HepG2 (cell line): ENCODE measurements around the gene AHCTF1. TPM values are rescaled to one million over a fixed set of nuclear protein-coding genes. Genes with fewer than 3 reads are reported as not detected.

Experiments used
- ERF ChIP-seq: IDR thresholded peaks from 2 replicates; pipeline ENCODE4 v1.6.1; 2018; ENCODE audit warnings: missing biosample characterization, missing genetic modification reagents
- GATAD2A ChIP-seq: IDR thresholded peaks from 2 replicates; pipeline ENCODE4 v1.6.1; 2016
- HHEX ChIP-seq: IDR thresholded peaks from 2 replicates; pipeline ENCODE4 v1.6.1; 2016; ENCODE audit warnings: control low read depth
- HNRNPUL1 ChIP-seq: fragments of 200-400 bp; formaldehyde crosslinking; IDR thresholded peaks from 2 replicates; pipeline ENCODE4 v1.6.1; 2017; ENCODE audit warnings: low read depth, mild to moderate bottlenecking, low read length, moderate library complexity
- SMAD9 ChIP-seq: sonication (generic); formaldehyde crosslinking; IDR thresholded peaks from 2 replicates; pipeline ENCODE4 v1.5.1; 2020; ENCODE audit warnings: mild to moderate bottlenecking, missing genetic modification reagents
- YEATS2 ChIP-seq: sonication (generic); formaldehyde crosslinking; IDR thresholded peaks from 2 replicates; pipeline ENCODE4 v1.4.0; 2020; ENCODE audit warnings: missing genetic modification reagents, borderline replicate concordance
- ZNF207 ChIP-seq: fragments of 450-650 bp; IDR thresholded peaks from 2 replicates; pipeline ENCODE4 v1.6.1; 2016; ENCODE audit warnings: antibody characterized with exemption, borderline replicate concordance
- ZNF232 ChIP-seq: sonication (generic); formaldehyde crosslinking; IDR thresholded peaks from 2 replicates; pipeline ENCODE4 v1.4.0; 2020; ENCODE audit warnings: missing genetic modification reagents, borderline replicate concordance
- ZNF768 ChIP-seq: sonication (generic); formaldehyde crosslinking; IDR thresholded peaks from 2 replicates; pipeline ENCODE4 v1.4.0; 2020; ENCODE audit warnings: missing genetic modification reagents
- ZSCAN25 ChIP-seq: sonication (generic); formaldehyde crosslinking; IDR thresholded peaks from 2 replicates; pipeline ENCODE4 v1.8.0; 2022; ENCODE audit warnings: mild to moderate bottlenecking, missing genetic modification reagents
- polyA plus RNA-seq, 8 experiments: library from polyadenylated mRNA; depleted of rRNA in 3 of 8; stranded (reverse) in 7 of 8; unstranded in 1 of 8; fragments of >200 nt; fragmentation: Illumina TruSeq in 4 of 8; extraction: Trizol in 4 of 8; gene quantifications; 2 replicates each; pipeline versions ENCODE4 v1.2.1 to v1.2.3, GENCODE V29; 2011 to 2016; ENCODE audit warnings: low read depth in 4 of 8, missing spikeins in 1 of 8, mixed read lengths in 1 of 8; ENCODE audit not compliant: insufficient read depth in 1 of 8
- total RNA-seq, 5 experiments: library from RNA; depleted of rRNA; stranded (reverse); fragments of >200 nt; fragmentation: Illumina TruSeq; extraction: Trizol; gene quantifications; 2 replicates each; pipeline ENCODE4 v1.2.3, GENCODE V29; 2016; ENCODE audit warnings: low read depth in 1 of 5
- TF ChIP-seq, protein P1 (sequence below): sonication (generic); formaldehyde crosslinking; IDR thresholded peaks from one replicate; pipeline ENCODE4 v1.5.1; 2020; ENCODE audit warnings: mild to moderate bottlenecking, missing genetic modification reagents; ENCODE audit errors: not compliant biosample characterization
- TF ChIP-seq, protein P2 (sequence below): sonication (generic); formaldehyde crosslinking; IDR thresholded peaks from 2 replicates; pipeline ENCODE4 v1.5.0; 2020; ENCODE audit warnings: missing genetic modification reagents
- TF ChIP-seq, protein P3 (sequence below): IDR thresholded peaks from 2 replicates; pipeline ENCODE4 v1.6.1; 2016; ENCODE audit warnings: missing compliant biosample characterization, missing genetic modification reagents, borderline replicate concordance
- TF ChIP-seq, protein P4 (sequence below): sonication (generic); formaldehyde crosslinking; IDR thresholded peaks from 2 replicates; pipeline ENCODE4 v1.4.0; 2020; ENCODE audit warnings: missing genetic modification reagents, borderline replicate concordance

The AHCTF1 gene
- total and polyA plus RNA-seq, 2 of the 13 experiments (the other 11 are each of a cell fraction or from before 2014, with no cell fraction given) = 16.6 to 45.9 TPM

DNA sequence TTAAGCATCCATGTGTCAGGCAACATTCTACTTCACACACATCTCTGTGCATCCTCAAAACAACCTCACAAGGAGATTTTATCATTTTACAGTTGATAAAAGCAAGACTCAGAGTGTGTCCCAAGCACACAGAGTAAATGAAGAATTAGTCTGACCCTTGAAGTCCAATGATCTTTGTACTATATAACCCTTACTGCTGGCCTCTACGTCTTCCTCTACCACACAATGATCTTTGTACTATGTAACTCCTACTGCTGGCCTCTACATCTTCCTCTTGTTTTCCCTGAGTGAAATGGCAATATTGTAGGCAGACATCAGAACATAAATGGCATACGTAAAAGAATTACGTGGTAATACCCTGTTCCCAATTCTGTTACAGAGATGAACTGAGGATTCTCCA lies 55.3 kb downstream of the AHCTF1 start (continued):
- TF ChIP-seq, protein P1, sequence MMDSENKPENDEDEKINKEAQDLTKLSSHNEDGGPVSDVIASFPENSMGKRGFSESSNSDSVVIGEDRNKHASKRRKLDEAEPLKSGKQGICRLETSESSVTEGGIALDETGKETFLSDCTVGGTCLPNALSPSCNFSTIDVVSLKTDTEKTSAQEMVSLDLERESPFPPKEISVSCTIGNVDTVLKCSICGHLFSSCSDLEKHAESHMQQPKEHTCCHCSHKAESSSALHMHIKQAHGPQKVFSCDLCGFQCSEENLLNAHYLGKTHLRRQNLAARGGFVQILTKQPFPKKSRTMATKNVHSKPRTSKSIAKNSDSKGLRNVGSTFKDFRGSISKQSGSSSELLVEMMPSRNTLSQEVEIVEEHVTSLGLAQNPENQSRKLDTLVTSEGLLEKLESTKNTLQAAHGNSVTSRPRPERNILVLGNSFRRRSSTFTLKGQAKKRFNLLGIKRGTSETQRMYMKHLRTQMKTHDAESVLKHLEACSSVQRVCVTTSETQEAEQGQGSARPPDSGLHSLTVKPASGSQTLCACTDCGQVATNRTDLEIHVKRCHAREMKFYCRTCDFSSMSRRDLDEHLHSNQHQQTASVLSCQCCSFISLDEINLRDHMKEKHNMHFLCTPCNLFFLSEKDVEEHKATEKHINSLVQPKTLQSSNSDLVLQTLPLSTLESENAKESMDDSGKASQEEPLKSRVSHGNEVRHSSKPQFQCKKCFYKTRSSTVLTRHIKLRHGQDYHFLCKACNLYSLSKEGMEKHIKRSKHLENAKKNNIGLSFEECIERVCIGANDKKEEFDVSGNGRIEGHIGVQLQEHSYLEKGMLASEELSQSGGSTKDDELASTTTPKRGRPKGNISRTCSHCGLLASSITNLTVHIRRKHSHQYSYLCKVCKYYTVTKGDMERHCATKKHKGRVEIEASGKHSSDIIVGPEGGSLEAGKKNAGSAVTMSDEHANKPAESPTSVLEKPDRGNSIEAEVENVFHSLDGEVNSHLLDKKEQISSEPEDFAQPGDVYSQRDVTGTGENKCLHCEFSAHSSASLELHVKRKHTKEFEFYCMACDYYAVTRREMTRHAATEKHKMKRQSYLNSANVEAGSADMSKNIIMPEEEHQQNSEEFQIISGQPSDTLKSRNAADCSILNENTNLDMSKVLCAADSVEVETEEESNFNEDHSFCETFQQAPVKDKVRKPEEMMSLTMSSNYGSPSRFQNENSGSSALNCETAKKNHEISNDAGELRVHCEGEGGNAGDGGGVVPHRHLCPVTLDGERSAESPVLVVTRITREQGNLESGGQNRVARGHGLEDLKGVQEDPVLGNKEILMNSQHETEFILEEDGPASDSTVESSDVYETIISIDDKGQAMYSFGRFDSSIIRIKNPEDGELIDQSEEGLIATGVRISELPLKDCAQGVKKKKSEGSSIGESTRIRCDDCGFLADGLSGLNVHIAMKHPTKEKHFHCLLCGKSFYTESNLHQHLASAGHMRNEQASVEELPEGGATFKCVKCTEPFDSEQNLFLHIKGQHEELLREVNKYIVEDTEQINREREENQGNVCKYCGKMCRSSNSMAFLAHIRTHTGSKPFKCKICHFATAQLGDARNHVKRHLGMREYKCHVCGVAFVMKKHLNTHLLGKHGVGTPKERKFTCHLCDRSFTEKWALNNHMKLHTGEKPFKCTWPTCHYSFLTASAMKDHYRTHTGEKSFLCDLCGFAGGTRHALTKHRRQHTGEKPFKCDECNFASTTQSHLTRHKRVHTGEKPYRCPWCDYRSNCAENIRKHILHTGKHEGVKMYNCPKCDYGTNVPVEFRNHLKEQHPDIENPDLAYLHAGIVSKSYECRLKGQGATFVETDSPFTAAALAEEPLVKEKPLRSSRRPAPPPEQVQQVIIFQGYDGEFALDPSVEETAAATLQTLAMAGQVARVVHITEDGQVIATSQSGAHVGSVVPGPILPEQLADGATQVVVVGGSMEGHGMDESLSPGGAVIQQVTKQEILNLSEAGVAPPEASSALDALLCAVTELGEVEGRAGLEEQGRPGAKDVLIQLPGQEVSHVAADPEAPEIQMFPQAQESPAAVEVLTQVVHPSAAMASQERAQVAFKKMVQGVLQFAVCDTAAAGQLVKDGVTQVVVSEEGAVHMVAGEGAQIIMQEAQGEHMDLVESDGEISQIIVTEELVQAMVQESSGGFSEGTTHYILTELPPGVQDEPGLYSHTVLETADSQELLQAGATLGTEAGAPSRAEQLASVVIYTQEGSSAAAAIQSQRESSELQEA (CRISPR knock-in tag) = no peak
- no peak for TF ChIP-seq ERF (CRISPR knock-in tag)
- TF ChIP-seq SMAD9 (CRISPR knock-in tag) = no peak
- TF ChIP-seq YEATS2 (CRISPR knock-in tag) = no peak
- TF ChIP-seq, protein P2, sequence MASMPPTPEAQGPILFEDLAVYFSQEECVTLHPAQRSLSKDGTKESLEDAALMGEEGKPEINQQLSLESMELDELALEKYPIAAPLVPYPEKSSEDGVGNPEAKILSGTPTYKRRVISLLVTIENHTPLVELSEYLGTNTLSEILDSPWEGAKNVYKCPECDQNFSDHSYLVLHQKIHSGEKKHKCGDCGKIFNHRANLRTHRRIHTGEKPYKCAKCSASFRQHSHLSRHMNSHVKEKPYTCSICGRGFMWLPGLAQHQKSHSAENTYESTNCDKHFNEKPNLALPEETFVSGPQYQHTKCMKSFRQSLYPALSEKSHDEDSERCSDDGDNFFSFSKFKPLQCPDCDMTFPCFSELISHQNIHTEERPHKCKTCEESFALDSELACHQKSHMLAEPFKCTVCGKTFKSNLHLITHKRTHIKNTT = no peak
- no peak for TF ChIP-seq ZNF232
- no peak for TF ChIP-seq ZNF207
- TF ChIP-seq, protein P3, sequence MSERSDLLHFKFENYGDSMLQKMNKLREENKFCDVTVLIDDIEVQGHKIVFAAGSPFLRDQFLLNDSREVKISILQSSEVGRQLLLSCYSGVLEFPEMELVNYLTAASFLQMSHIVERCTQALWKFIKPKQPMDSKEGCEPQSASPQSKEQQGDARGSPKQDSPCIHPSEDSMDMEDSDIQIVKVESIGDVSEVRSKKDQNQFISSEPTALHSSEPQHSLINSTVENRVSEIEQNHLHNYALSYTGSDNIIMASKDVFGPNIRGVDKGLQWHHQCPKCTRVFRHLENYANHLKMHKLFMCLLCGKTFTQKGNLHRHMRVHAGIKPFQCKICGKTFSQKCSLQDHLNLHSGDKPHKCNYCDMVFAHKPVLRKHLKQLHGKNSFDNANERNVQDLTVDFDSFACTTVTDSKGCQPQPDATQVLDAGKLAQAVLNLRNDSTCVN (CRISPR knock-in tag) = no peak
- TF ChIP-seq, protein P4, sequence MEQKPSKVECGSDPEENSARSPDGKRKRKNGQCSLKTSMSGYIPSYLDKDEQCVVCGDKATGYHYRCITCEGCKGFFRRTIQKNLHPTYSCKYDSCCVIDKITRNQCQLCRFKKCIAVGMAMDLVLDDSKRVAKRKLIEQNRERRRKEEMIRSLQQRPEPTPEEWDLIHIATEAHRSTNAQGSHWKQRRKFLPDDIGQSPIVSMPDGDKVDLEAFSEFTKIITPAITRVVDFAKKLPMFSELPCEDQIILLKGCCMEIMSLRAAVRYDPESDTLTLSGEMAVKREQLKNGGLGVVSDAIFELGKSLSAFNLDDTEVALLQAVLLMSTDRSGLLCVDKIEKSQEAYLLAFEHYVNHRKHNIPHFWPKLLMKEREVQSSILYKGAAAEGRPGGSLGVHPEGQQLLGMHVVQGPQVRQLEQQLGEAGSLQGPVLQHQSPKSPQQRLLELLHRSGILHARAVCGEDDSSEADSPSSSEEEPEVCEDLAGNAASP (CRISPR knock-in tag) = no peak
- TF ChIP-seq ZNF768 (CRISPR knock-in tag) = no peak
- no peak for TF ChIP-seq HNRNPUL1
- no peak for TF ChIP-seq HHEX (CRISPR knock-in tag)
- no peak for TF ChIP-seq ZSCAN25
- TF ChIP-seq GATAD2A (CRISPR knock-in tag) = no peak
